Right renal pelvis (tissue), 4 donors: ENCODE measurements around the gene GPC6. TPM values are rescaled to one million over a fixed set of nuclear protein-coding genes. Genes with fewer than 3 reads are reported as not detected.

ENCODE experiments used
- DNase-seq, 4 donors: peaks; one replicate each; pipeline ENCODE4 v3.0.0-alpha.2; 2013; ENCODE audit warnings: low read depth in 4 of 4, low spot score in 3 of 4, missing footprints in 1 of 4
- polyA plus RNA-seq, 4 donors: library from polyadenylated mRNA; unstranded; fragments of 120-200 nt; gene quantifications; one replicate each; pipeline ENCODE4 v1.2.1, GENCODE V29; 2013; ENCODE audit not compliant: insufficient read length in 4 of 4

The GPC6 gene
- polyA plus RNA-seq, 4 donors, result 64.7 to 74.0 (median 65.9) TPM

DNA sequence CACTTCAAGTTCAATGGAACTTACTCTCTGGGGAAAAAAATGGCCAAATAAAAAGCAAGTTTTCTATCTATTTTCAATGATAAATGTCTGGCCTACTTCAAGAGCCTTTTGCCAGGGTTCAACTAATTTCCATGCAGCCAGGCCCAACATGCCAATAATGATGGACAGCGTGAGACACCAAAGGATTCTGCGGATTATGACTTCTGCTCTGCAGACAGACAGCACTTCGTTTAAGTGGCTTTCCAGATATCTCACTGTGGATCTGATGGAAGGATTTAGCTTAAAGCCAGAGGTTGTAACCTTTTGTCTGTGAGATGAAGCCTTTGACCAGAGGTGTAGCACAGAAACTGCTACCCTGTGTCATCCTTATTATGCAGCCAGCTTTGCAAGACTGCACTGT lies 638.6 kb downstream of the GPC6 start:
- DNase-seq, result no peak

DNA sequence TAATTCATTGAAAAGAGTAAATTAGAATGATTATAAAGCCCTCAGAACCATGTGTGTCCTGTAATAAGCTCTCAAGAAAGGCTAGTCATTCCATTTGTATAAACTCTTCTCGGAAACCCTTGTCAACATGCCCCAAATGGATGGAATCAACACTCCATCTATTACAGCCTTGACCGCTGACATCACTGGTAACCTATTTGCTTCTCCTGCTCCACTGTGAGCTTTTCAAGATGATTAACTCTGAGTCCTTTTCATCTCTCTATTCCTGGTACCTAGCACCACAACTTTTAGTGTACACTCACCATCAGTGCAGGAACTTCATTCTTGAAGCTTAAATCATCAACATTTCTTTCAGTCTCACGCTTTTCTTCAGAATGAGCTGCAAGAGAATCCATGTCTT lies 640.9 kb downstream of the GPC6 start:
- no peak for DNase-seq

DNA sequence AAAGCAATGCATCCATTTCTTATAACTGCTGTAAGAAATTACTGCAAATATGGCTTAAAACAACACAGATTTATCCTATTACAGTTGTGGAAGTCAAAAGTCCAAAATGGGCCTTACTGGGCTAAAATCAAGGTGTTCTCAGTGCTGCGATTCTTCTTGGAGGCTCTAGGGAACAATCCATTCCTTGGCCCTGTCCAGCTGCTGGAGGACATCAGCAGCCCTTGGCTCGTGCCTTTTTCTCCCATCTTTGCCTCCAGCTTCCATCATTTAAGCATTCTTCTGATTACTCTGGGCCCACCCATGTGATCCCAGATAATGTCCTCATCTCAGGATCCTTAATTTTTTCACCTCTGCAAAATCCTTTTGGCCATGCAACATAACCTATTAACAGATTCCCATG lies 645.8 kb downstream of the GPC6 start:
- DNase-seq, result no peak

DNA sequence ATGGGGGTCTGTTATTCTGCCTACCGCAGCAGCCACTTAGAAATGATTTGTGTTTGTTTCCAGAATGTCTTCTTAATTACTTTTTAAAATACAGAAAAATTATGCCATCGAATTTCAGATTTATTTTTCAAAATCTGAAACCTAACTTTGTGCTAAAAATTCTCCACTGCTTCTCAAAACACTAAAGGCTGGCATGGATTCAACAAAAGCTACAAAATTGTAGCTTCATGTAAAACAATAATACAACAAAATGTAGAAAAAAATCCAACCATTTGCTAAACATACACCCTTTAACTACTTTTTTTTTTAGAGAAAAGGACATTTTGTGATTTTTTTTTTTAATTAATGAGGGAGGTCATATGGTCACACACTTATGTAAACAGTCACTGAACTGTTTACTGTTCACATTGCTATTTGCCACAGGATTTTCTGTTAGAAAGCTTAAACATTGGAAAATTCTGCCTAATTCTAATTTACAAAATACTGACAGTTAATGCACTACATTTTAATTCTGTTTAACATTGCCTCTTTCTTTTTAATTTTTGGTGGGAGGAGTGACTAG lies 646.3 kb downstream of the GPC6 start:
- no peak for DNase-seq

DNA sequence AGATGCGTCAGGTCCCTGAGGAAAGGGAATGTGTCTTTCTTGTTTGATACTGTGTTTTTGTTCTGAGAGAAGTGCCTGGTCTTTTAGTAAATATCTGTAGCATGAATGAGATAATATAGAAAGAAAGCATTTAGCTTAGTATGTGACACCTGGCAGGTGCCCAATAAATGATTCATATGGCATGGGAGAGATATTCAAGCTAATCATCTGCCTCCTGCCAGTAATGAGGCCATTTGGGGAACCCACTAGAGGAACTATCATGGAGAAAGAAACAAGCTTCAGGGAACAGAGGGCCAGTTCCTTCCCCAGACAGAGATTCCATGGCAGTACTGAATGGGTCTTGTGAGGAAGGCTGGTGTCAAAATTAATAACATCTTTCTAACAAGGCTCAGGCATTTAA lies 648.9 kb downstream of the GPC6 start:
- no peak for DNase-seq

DNA sequence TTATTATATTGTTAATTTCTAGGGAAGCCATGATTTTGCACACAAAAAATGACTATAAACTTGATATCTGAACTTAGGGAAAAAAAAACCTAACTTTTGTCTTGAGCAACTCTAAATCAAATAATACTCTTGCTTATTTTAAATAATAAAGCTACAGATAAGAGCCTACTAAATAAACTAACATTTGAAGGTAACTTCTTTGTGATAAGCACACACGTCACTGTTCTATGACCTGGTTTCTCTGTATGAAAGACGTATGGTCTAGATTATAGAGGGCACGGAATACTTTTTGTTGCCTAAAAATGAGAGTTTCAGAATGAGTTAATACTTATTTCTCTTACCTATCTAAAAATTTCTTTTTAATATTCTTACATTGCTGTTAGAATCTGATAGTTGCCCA lies 649.6 kb downstream of the GPC6 start:
- DNase-seq, result no peak

DNA sequence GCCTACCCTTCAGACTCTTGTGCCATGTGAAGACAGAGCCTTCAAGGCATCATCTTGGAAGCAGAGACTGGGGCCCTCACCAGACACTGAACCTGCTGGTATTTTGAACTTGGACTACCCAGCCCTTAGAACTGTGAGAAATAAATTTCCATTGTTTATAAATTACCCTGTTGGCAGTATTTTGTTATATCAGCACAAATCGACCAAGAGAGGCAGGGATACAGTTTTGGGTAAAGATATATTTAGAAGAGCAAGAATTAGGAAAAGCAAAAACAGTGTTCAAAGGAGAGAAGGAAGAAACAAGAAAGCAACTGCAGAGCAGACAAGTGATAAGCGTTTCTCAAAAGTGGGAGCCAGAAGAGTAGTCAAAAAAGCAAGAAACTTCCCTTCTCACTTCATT lies 652.1 kb downstream of the GPC6 start:
- DNase-seq, result no peak

DNA sequence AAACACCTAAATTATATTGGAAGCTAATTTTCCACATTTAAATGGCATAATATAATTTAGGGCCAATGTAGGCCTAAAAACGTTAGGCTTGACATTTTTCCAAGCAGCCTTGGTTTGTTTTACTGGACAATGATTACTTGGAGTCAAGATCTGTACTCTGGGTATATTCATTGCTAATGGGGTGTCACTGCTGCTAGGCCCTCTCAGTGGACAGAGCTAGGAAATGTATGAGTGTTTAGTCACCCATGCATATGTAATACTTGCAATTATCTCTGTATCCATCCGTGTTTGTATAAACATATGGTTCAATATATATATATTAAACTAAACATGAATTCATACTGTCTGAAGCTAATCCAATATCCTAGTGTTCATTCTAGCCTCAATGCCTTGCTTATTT lies 654.8 kb downstream of the GPC6 start:
- DNase-seq, result no peak

DNA sequence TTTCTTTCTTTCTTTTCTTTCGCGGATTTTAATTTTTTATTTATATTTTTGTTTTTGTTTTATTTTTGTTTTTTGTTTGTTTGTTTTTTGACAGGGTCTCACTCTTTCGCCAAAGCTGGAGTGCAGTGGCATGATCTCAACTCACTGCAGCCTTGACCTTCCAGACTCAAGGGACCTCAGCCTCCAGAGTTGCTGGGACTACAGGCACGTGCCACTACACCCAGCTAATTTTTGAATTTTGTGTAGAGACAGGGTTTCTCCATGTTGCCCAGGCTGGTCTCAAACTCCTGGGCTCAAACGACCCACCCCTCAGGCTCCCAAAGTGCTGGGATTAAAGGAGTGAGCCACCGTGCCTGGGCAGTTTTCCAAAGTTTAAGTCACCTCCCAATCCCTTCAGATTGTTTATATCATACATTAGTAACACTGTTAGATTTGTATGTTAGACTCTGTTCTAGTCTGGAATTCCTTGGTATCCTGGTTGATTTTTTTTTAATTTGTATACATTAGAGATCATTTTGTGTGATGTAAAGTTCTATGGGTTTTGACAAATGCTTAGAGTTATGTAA lies 655.6 kb downstream of the GPC6 start:
- DNase-seq, result no peak

DNA sequence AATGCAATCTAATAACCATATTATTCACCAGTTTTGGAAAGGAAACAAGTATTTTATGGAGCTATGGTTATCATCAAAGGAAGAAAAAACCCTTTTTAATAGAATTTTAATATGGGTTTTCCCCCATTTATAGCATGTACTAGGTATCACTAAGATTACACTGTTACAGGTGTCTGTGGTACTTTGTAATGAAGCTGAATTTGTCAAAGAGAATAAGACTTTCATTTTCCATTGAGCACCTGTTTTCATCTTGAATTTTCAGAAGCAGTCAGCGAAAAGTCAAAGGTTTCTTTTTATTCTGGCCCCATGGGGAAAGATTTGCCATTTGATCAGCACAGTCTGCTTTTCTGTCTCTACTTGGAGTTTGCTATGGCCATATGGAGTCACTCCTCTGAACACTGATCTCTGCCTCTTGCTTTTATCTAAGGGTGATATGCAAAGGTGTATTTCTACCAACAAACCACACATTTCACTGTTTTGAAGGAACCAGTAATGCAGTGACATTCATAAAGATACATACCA lies 662.9 kb downstream of the GPC6 start:
- DNase-seq, result no peak

DNA sequence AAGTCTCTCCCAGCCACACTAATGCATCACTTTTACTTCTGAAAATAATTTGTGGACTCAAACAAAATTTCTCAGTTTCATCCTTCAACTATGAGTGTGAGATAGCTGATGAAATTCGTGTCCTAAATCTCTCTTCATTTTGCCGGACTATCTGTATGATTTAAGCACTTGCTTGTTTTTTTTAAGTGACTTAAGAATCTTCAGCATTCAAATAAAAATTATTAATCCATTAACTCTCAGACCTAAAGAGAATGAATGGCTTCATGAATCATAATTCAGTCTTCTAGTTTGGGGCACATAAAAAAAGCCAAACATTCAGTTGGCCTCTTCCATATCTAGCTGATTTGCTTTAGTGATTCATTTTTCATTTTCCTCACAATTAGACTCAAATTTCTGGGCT lies 673.4 kb downstream of the GPC6 start:
- DNase-seq, result no peak

DNA sequence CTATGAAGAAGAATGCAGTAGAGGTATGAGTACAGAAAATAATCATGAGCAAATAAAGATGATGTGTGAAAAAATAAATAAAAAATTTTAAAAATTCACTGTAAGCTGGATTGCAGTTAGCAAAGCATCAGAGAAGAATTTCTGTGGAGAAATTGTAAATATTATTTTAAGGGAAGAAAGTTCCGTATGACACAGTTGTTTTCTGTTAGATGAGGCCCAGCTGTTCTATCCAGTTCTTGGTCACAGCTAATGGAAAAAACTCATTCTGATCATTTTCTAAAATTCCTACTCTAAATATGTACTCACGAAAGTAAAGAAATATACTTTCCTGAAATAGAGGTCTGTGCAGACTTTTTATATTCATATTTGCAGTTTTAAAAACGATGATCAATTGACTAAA lies 674.1 kb downstream of the GPC6 start:
- DNase-seq, result peak in 2 of 4 donors; percentile 12 to 25

DNA sequence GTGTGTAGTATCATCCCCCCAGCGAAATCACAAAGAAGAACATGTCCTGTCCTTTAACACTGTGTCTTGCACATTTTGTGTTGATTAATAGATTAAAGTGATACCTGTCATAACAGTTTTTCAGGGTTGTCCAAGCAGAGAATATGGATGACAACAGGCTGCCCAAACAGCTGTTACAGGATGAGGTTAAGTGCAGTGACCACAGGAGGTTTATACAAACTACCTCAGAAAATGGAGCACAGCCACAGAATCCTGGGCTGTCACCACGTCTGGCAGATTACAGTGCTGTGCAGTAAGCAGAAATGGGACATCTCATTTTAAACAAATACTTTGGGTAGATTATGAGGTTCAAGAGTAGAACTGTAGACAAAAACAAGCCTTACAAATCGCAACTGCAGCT lies 677.3 kb downstream of the GPC6 start:
- no peak for DNase-seq

DNA sequence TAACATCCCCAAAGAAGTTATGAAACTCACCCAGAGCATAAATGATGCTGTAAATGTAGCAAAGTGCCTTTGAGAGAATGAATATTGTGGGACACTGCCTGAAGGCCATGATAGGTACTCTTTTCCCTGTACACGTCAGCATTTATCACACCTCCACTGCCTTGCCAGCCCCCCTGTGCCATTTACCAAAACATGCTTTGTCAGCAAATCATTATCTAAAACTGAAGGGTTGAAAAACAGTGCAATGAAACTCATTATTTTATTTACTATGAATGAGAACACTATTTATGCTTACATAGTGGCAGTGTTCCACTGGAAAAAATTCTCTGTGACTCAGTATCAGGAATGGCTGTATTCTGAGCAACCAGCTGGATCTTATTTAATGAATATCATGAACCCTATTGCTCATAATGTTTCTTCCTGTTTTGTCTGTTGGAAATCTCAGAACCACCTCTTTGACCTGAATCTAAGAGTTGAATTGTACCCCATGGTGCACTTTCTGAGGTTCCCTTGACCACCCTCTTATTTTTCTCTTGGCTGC lies 688.7 kb downstream of the GPC6 start:
- DNase-seq, result no peak

DNA sequence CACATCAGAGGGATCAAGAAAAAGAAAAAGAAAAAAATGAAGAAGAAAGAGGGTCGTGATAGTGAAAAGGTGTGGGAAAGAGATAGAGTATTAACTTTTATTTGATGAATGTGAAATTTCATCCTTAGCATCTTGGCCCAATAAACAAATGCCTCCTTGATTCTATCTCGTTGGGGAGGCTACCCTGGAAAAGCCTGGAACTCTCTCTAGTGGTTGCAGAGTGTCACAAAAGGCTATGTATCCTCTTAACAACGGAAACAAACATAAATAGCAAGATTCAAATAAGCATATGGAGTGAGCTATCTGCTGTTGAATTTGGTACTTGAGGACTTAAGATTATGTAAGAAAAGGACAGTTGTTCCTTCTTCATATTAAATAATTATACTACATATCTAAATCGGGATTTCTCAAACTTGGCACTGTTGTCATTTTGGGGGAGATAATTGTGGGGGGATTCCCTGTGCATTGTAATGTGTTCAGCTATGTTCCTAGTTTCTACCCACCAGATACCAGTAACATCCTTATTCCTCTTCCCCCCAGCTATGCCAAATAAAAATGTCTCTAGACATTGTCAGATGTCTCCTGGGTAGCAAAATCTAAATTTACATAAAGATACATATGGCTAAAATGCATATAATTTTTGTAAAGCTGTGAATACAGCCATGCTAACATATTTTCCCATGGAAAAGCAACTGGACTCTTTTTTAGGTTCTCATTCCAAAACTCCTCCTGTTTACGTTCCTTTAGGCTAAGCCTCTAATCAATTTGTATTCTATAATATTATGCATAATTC lies 695.7 kb downstream of the GPC6 start:
- DNase-seq, result no peak

DNA sequence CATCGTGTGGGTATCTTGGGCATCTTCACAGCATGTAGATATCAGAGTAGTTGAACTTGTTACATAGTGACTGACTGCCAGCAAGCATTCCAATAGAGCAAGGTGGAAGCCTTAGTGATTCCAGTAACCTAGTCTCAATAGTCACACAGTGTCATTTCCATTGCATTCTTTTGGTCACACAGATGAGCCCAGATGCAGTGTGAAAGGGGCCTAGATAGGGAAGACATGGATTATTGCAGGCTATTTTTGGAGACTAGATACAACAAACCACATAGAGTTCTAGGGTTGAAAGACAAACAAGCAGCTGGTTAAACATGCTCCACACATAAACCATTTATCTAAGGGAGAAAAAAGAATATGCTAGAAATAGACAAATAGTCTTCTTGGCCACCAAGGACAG lies 699.4 kb downstream of the GPC6 start:
- no peak for DNase-seq

DNA sequence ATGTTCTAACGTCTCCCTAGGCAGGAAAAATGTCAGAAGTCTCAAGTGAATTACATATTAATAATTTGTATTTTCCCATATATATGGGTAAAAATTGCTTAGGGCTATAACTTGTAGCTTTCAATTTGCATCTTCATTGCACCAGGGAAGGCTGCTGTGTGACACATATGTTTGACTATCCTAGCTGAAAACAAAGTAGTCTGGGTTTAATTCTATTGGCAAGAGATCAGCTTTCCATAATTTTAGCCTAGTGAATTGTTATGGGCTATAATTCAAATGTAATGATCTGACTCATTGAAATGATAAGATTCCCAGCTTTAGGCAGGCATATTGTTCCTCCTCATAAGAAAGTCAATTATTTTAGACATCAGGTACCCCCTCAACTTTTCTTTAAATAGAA lies 699.8 kb downstream of the GPC6 start:
- DNase-seq, result no peak

DNA sequence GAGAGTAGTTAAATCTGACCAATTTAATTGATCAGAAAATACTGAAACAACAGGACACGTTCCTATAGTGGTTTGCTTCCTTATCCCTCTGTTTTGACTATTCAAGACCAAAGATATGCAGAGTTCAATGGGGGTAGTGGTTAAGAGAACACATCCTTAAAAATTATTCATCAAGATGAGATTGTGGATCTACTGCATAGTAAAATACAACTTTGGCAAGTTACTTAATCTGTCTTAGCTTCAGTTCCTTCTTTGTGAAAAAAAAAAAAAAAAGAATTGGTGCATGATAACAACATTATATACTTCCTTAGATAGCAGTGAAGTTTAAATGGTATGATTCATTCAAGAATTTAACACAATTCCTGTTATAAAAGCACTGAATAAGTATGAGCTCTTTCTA lies 700.8 kb downstream of the GPC6 start:
- DNase-seq, result no peak

DNA sequence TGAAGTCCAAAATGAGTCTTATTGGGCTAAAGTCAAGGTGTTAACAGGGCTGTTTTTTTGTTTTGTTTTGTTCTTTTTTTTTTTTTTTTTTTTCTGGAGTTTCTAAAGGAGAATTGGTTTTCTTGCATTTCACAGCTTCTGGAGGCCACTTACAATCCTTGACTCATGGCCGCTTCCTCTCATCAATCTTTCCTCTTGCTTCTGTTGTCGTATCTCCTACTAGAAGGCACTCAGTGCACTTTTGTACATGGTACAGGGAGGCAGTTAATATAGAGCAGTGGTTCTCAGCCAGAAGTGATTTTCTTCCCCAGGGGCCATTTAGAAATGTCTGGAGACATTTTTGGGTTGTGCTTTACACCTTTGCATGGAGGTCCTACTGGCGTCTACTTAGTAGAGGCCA lies 706.3 kb downstream of the GPC6 start:
- no peak for DNase-seq

DNA sequence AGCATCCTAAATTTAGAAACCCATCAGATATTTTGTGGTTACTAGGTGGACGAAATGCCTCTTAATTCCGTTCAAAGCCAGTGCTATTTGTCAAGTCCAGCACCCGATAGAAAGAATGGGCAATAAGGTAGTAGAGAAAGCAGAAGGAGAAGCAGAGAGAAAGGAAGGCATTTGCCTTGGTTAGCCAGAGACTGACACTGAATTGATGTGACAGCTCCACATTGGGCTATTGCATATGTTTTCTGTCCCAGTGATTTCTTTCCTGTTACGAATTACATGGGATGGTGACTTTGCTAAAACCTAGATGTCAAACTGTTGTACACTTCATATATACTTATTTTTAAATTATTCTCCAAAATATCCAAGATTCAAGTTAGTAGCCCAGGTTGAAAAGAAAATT lies 710.3 kb downstream of the GPC6 start:
- no peak for DNase-seq

DNA sequence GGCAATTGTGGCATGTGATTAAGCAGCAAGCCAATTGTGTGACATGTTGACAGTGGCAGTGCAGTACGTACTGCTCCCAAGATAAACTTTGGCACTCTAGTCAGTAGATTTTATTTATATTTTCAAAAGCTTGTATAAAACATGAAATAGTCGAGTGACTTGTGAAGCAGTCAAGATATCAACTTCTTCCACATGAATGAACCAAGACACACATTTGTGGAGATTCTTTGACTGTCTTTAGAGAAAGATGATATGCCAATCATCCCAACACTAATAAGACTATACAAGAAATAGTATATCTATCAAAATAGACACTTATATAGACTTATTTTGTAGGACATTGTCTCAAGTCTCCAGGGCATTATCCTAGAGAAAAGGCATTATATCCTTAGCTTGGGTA lies 714.8 kb downstream of the GPC6 start:
- no peak for DNase-seq

DNA sequence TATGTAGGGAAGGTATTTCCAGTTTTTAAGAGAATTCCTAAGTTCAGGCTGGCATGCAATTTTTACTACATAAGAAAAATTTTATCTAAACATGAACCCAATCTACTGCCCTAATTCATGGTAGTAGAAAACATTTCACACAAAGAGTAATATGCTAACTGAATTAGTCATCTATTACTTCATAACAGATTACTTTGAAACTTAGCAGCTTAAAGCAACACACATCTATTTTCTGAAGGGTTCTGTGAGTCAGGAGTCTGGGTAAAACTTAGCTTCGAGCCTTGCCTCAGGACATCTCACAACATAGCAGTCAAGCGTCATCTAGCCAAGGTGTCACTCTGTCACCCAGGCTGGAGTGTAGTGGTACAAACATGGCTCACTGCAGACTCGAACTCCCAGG lies 715.4 kb downstream of the GPC6 start:
- DNase-seq, result no peak
